ENCODE data around the gene PIRT. TPM values are rescaled to one million over a fixed set of nuclear protein-coding genes. Genes with fewer than 3 reads are reported as not detected.

PIRT gene
- total and polyA plus RNA-seq, 2 of the 8 experiments (the other 6 are each of a cell fraction or from before 2014, with no cell fraction given) = 0.03 TPM; not detected in 1

DNA sequence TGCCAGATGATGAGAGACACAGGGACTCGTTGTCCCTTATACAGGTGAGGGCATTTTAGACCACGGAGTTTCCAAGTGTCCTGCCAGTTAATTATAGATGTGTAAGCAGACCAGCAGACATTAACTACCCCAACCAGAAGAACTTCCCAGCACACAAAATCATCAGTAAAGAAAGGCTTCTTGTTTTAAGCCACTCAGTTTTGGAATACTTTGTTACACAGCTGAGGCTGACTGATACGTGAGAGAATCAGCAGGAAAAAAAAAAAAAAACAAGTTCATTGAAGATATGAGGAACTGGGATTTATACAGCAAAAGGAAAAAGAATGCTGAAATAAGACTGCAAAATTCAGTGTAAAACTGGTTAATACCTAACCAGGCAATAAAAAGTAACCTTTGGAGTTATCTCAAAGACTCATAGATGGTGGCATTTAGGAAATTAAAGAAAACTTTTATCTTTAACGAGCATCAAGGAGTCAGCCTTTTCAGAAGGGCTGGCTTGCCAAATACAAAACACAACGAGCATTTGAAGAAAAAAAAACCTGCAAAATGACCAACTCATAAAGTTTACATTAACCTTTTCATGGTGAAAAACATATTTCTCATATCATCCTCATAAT, 62.0 kb downstream of the PIRT start (continued):
- TF ChIP-seq, protein P1, sequence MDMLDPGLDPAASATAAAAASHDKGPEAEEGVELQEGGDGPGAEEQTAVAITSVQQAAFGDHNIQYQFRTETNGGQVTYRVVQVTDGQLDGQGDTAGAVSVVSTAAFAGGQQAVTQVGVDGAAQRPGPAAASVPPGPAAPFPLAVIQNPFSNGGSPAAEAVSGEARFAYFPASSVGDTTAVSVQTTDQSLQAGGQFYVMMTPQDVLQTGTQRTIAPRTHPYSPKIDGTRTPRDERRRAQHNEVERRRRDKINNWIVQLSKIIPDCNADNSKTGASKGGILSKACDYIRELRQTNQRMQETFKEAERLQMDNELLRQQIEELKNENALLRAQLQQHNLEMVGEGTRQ (IDR thresholded peaks at IDR 0.05; ENCODE audit: low read length) = no peak

All from H1 (cell line).